Measurements from ENCODE around the gene DSCAML1.

DNA sequence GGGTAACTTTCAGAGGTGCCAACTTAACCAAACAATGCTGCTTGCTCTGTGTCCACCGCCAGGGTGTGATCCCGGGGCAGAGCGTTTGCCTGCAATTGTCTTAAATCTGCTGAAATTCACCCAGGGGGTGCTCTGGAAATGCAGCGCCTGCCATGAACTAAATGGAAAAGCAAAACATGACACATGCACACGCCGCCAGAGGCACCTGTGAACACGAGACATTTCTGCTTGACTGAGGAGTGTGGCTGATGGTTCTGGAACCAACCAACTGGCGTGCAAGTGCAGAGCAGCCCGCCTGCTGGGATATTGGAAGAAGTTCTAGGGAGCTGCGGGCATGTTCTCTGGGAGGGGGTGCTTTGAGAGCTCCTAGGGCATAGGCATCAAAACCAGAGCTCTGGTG lies 30.4 kb downstream of the DSCAML1 start:
- TF ChIP-seq, protein P1, sequence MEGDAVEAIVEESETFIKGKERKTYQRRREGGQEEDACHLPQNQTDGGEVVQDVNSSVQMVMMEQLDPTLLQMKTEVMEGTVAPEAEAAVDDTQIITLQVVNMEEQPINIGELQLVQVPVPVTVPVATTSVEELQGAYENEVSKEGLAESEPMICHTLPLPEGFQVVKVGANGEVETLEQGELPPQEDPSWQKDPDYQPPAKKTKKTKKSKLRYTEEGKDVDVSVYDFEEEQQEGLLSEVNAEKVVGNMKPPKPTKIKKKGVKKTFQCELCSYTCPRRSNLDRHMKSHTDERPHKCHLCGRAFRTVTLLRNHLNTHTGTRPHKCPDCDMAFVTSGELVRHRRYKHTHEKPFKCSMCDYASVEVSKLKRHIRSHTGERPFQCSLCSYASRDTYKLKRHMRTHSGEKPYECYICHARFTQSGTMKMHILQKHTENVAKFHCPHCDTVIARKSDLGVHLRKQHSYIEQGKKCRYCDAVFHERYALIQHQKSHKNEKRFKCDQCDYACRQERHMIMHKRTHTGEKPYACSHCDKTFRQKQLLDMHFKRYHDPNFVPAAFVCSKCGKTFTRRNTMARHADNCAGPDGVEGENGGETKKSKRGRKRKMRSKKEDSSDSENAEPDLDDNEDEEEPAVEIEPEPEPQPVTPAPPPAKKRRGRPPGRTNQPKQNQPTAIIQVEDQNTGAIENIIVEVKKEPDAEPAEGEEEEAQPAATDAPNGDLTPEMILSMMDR (IDR thresholded peaks at IDR 0.05), result no peak
- TF ChIP-seq, protein P2, sequence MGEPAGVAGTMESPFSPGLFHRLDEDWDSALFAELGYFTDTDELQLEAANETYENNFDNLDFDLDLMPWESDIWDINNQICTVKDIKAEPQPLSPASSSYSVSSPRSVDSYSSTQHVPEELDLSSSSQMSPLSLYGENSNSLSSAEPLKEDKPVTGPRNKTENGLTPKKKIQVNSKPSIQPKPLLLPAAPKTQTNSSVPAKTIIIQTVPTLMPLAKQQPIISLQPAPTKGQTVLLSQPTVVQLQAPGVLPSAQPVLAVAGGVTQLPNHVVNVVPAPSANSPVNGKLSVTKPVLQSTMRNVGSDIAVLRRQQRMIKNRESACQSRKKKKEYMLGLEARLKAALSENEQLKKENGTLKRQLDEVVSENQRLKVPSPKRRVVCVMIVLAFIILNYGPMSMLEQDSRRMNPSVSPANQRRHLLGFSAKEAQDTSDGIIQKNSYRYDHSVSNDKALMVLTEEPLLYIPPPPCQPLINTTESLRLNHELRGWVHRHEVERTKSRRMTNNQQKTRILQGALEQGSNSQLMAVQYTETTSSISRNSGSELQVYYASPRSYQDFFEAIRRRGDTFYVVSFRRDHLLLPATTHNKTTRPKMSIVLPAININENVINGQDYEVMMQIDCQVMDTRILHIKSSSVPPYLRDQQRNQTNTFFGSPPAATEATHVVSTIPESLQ (CRISPR knock-in tag; IDR thresholded peaks at IDR 0.05), result no peak
- TF ChIP-seq SP1 (CRISPR knock-in tag; conservative IDR thresholded peaks at IDR 0.05) (no peak), ZNF219 (CRISPR knock-in tag; IDR thresholded peaks at IDR 0.05; ENCODE audit: borderline replicate concordance) (no peak), JUN (CRISPR knock-in tag; IDR thresholded peaks at IDR 0.05) (no peak), ATF3 (CRISPR knock-in tag; conservative IDR thresholded peaks at IDR 0.05) (no peak), E2F4 (CRISPR knock-in tag; IDR thresholded peaks at IDR 0.05; ENCODE audit: borderline replicate concordance, low read depth) (no peak)
